Mammary epithelial cell (primary cell): Measurements from ENCODE around the gene NOSIP.

Experiments
- EZH2 ChIP-seq: IDR thresholded peaks from 2 replicates; pipeline ENCODE4 v1.6.1; 2012; ENCODE audit warnings: low read length, inconsistent platforms, borderline replicate concordance
- TF ChIP-seq, protein P1 (sequence below), 2 donors: IDR thresholded peaks in 1 of 2; conservative IDR thresholded peaks in 1 of 2; 2 replicates each; pipeline ENCODE4 v1.5.1; 2011 to 2012; ENCODE audit warnings: inconsistent platforms in 2 of 2, low read length in 2 of 2, mild to moderate bottlenecking in 2 of 2, control low read depth in 1 of 2, low read depth in 1 of 2; ENCODE audit not compliant: insufficient read depth in 1 of 2; ENCODE audit errors: extremely low read depth in 1 of 2

DNA sequence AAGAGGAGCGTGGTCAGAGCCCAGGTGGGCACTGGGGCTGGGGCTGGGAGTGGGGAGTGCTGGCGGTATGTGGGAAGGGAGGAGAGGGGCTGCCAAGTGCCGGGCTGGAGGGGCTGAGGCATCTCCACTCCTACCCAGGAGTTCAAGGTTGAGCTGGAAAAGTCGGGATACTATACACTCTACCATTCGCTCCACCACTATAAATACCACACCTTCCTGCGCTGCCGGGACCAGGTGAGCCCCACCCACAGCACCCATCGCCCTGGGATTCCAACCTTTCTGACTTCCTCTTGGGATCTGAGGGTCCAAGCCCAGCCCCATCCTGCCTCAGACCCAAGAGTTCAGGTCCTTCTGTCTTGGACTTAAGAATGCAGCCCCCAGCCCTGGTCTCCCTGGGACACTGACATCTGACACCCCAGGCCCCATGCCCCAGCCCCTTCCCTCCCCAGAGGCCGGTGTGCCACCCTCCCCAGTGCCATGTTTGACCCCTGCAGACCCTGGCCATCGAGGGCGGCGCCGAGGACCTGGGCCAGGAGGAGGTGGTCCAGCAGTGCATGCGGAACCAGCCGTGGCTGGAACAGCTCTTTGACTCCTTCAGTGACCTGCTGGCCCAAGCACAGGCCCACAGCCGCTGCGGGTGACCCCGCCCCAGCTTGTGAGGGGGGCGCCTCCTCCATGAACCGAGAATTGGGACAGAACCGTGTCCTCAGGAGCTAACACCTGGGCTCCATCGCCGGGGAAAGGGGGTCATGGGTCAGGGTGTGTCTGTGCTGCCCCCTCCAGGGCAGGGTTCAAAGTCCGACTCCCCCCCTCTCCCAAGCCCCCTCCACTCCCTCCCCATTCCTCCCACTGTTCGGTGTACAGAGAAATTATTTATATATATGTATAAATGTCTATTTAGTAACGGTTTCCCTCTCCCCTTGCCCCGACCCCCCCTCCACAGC lies 44.9 kb upstream of the NOSIP start:
- TF ChIP-seq, protein P1, sequence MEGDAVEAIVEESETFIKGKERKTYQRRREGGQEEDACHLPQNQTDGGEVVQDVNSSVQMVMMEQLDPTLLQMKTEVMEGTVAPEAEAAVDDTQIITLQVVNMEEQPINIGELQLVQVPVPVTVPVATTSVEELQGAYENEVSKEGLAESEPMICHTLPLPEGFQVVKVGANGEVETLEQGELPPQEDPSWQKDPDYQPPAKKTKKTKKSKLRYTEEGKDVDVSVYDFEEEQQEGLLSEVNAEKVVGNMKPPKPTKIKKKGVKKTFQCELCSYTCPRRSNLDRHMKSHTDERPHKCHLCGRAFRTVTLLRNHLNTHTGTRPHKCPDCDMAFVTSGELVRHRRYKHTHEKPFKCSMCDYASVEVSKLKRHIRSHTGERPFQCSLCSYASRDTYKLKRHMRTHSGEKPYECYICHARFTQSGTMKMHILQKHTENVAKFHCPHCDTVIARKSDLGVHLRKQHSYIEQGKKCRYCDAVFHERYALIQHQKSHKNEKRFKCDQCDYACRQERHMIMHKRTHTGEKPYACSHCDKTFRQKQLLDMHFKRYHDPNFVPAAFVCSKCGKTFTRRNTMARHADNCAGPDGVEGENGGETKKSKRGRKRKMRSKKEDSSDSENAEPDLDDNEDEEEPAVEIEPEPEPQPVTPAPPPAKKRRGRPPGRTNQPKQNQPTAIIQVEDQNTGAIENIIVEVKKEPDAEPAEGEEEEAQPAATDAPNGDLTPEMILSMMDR (conservative IDR thresholded peaks at IDR 0.05 in 1 of 2, IDR thresholded peaks at IDR 0.05 in 1 of 2; ENCODE audit: extremely low read depth in 1 of 2, insufficient read depth in 1 of 2, low read depth in 1 of 2, low read length in 2 of 2) = no peak
- TF ChIP-seq EZH2 = no peak
